ENCODE results near the gene TRAK2. TPM values are rescaled to one million over a fixed set of nuclear protein-coding genes. Genes with fewer than 3 reads are reported as not detected.

Gene TRAK2
- total RNA-seq, 1 donor from 2014 or later = 117 TPM

- DNase-seq (ENCODE audit: low read depth) = no peak
Observed at GRCh38 chr2:201361078-201361733, 90.1 kb downstream of the TRAK2 start.

GRCh38 chr2:201360256-201360655 is 91.0 kb downstream of the TRAK2 start:
- no peak for DNase-seq (ENCODE audit: low read depth)

GRCh38 chr2:201358684-201359083 is 92.6 kb downstream of the TRAK2 start:
- peak; percentile 83 for DNase-seq (ENCODE audit: low read depth)

GRCh38 chr2:201357221-201357620 is 94.0 kb downstream of the TRAK2 start, which contains the start of gene FLACC1:
FLACC1 (minus strand) TSS chr2:201357345; CDS start chr2:201351404, 5,941 bp downstream.
- peak; percentile 92 for DNase-seq (ENCODE audit: low read depth)

GRCh38 chr2:201353116-201353515 is 98.1 kb downstream of the TRAK2 start:
- DNase-seq (ENCODE audit: low read depth) = no peak

- no peak for DNase-seq (ENCODE audit: low read depth)
Observed at GRCh38 chr2:201350879-201351278, 100.4 kb downstream of the TRAK2 start.

GRCh38 chr2:201349601-201350000 is 101.7 kb downstream of the TRAK2 start:
- DNase-seq (ENCODE audit: low read depth) = no peak

- no peak for DNase-seq (ENCODE audit: low read depth)
Observed at GRCh38 chr2:201348758-201349157, 102.5 kb downstream of the TRAK2 start.

GRCh38 chr2:201347138-201347537 is 104.1 kb downstream of the TRAK2 start:
- no peak for DNase-seq (ENCODE audit: low read depth)

- no peak for DNase-seq (ENCODE audit: low read depth)
Observed at GRCh38 chr2:201345625-201346213, 105.5 kb downstream of the TRAK2 start.

- no peak for DNase-seq (ENCODE audit: low read depth)
Observed at GRCh38 chr2:201344663-201345366, 106.4 kb downstream of the TRAK2 start.

GRCh38 chr2:201343559-201343958 is 107.7 kb downstream of the TRAK2 start:
- no peak for DNase-seq (ENCODE audit: low read depth)

- no peak for DNase-seq (ENCODE audit: low read depth)
Observed at GRCh38 chr2:201342923-201343322, 108.3 kb downstream of the TRAK2 start.

- no peak for DNase-seq (ENCODE audit: low read depth)
Observed at GRCh38 chr2:201329409-201329808, 121.8 kb downstream of the TRAK2 start.

GRCh38 chr2:201327678-201328077 is 123.6 kb downstream of the TRAK2 start:
- no peak for DNase-seq (ENCODE audit: low read depth)

Other genes starting within 250 kb of the TRAK2 start
- gene CASP8, start 190.9 kb downstream of the TRAK2 start, total RNA-seq = 48.3 and 51.8 TPM in 2 replicates
- 0.17 and 0.45 TPM in 2 replicates for gene FLACC1, start 94.1 kb downstream of the TRAK2 start, total RNA-seq
- 27.3 and 46.1 TPM in 2 replicates for gene STRADB, start 282 bp upstream of the TRAK2 start, total RNA-seq
- 24.7 and 31.4 TPM in 2 replicates for gene TMEM237, start 192.0 kb upstream of the TRAK2 start, total RNA-seq
- gene MPP4, start 247.2 kb upstream of the TRAK2 start, total RNA-seq = not detected in 2 replicates

Measured in renal cortical epithelial cell (primary cell).